GM12878 (cell line): ENCODE measurements around the gene CPNE6.

Experiments
- ATF3 ChIP-seq: IDR thresholded peaks from 2 replicates; pipeline ENCODE4 v1.6.1; 2011; ENCODE audit warnings: low read depth, mild to moderate bottlenecking, low read length, moderate library complexity, borderline replicate concordance; ENCODE audit errors: extremely low read depth
- CTCF ChIP-seq, 3 experiments: IDR thresholded peaks in 2 of 3; conservative IDR thresholded peaks in 1 of 3; 2 replicates each; pipeline ENCODE4 v1.5.1; 2011; ENCODE audit warnings: low read depth in 3 of 3, low read length in 3 of 3, mild to moderate bottlenecking in 3 of 3, control low read depth in 2 of 3, moderate library complexity in 2 of 3, inconsistent platforms in 1 of 3, mixed read lengths in 1 of 3; ENCODE audit not compliant: control insufficient read depth in 2 of 3, insufficient read depth in 1 of 3; ENCODE audit errors: extremely low read depth in 1 of 3
- EP300 ChIP-seq, 2 experiments: fragments of 150-350 bp in 1 of 2; IDR thresholded peaks; 2 replicates each; pipeline ENCODE4 v1.6.1; 2011 to 2012; ENCODE audit warnings: low read depth in 2 of 2, low read length in 2 of 2, borderline replicate concordance in 1 of 2, improper control_type of control experiment in 1 of 2, inconsistent platforms in 1 of 2; ENCODE audit not compliant: control insufficient read depth in 1 of 2
- ETV6 ChIP-seq, 2 experiments: fragments of 450-650 bp in 1 of 2; IDR thresholded peaks in 1 of 2; conservative IDR thresholded peaks in 1 of 2; 2 replicates each; pipeline ENCODE4 v1.6.1; 2014; ENCODE audit warnings: antibody characterized with exemption in 1 of 2, borderline replicate concordance in 1 of 2, low read depth in 1 of 2, mild to moderate bottlenecking in 1 of 2, moderate library complexity in 1 of 2
- POLR2AphosphoS5 ChIP-seq: IDR thresholded peaks from 2 replicates; pipeline ENCODE4 v1.6.1; 2011; ENCODE audit warnings: mild to moderate bottlenecking, low read length, inconsistent platforms
- RAD51 ChIP-seq: fragments of 450-650 bp; IDR thresholded peaks from 2 replicates; pipeline ENCODE4 v1.6.1; 2016; ENCODE audit warnings: moderate library complexity, mild to moderate bottlenecking, inconsistent platforms

GRCh38 chr14:24057867-24058259 lies 13.5 kb upstream of the CPNE6 start:
- TF ChIP-seq POLR2AphosphoS5 (no peak), CTCF (IDR thresholded peaks at IDR 0.05 in 2 of 3, conservative IDR thresholded peaks at IDR 0.05 in 1 of 3; ENCODE audit: control insufficient read depth in 2 of 3, extremely low read depth in 1 of 3, insufficient read depth in 1 of 3, low read depth in 3 of 3, low read length in 3 of 3) (no peak), RAD51 (no peak), EP300 (IDR thresholded peaks at IDR 0.05; ENCODE audit: borderline replicate concordance in 1 of 2, control insufficient read depth in 1 of 2, low read depth in 2 of 2, low read length in 2 of 2) (no peak), ATF3 (no peak), ETV6 (conservative IDR thresholded peaks at IDR 0.05 in 1 of 2, IDR thresholded peaks at IDR 0.05 in 1 of 2; ENCODE audit: borderline replicate concordance in 1 of 2, low read depth in 1 of 2) (no peak)
